Muscle layer of colon (tissue), 2 donors: Measurements from ENCODE around the gene RNFT2.
"Not testable (repeated sequence)": the region's sequence is repeated elsewhere in the genome, so short reads cannot be mapped to it uniquely, and the experiment has no call there.

Experiments
- H3K27ac ChIP-seq: one replicate; pipeline ENCODE4 v1.7.0; 2013; ENCODE audit warnings: low read depth, mild to moderate bottlenecking, low read length, moderate library complexity
- H3K27me3 ChIP-seq, 2 donors: one replicate each; pipeline ENCODE4 v1.7.0; 2013; ENCODE audit warnings: low read length in 2 of 2, mild to moderate bottlenecking in 2 of 2; ENCODE audit not compliant: insufficient read depth in 2 of 2, control insufficient read depth in 1 of 2
- H3K36me3 ChIP-seq: one replicate; pipeline ENCODE4 v1.7.0; 2013; ENCODE audit warnings: mild to moderate bottlenecking, low read length; ENCODE audit not compliant: insufficient read depth
- H3K4me1 ChIP-seq: one replicate; pipeline ENCODE4 v1.7.0; 2013; ENCODE audit warnings: mild to moderate bottlenecking, low read length; ENCODE audit not compliant: insufficient read depth
- H3K4me3 ChIP-seq, 2 donors: one replicate each; pipeline ENCODE4 v1.7.0; 2013; ENCODE audit warnings: low read length in 2 of 2, low read depth in 1 of 2, mild to moderate bottlenecking in 1 of 2, moderate library complexity in 1 of 2
- H3K9ac ChIP-seq: one replicate; pipeline ENCODE4 v1.7.0; 2013; ENCODE audit warnings: low read length
- H3K9me3 ChIP-seq: one replicate; pipeline ENCODE4 v1.7.0; 2013; ENCODE audit warnings: mild to moderate bottlenecking, low read length
- donor health status: abdominal sarcoma.
- donor health status: Adenocarcinoma of cecum.

Gene RNFT2

DNA sequence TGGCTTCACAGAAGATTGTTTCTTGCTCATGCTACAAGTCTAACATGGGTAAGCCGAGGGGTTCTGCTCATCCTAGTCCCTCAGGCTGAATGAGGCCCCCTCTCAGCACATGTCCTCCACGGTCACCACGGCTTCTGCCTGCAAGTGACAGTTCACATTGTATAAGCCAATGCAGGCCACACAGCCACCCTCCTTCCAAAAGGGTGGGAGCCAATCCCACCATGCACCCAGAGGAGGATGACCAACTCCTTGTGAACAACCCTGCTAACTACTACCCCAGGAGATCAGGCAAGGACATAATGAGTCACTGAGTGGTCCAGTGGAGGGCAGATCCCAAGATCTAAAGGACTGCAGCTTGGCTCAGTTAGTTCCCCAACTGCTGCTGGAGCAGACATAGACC, 6.3 kb upstream of the RNFT2 start:
- H3K27ac ChIP-seq, result no peak overlapping the region

DNA sequence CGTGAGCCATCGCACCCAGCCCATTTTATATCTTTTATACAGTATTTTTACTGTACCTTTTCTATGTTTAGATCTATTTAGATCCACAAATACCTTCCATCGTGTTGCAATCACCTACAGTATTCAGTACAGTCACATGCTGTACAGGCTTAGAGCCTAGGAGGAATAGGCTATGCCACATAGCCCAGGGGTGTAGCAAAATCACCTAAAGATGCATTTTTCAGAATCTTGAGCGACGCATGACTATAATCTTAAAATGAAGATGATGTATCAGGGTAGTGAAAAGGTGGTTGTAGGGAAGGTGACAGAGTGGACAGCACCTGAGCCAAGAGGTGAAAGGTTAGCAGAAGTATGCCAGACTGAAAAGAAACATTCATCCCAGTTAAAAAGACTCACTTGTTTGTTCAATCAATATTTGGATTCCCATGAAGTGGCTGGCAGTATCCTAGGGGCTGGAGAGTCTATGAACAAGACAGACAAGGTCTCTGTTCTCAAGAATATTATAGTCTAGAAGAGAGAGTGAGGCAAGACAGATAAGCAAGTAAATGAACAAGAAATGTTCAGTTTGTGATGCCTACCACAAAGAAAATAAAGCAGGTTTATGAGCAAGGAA, 3.9 kb upstream of the RNFT2 start:
- Histone ChIP-seq H3K27me3 (no peaks in the 10 kb centered on the region), H3K4me3 (no peak overlapping the region), H3K9ac (no peak overlapping the region), H3K36me3 (peaks cover 11% of the 10 kb centered on the region), H3K9me3 (no peaks in the 10 kb centered on the region), H3K4me1 (peaks cover 9% of the 10 kb centered on the region), H3K27ac (no peak overlapping the region)

More for the DNA sequence above, 6.3 kb upstream of the RNFT2 start:
- Histone ChIP-seq H3K9me3 (no peaks in the 10 kb centered on the region), H3K36me3 (peaks cover 11% of the 10 kb centered on the region), H3K9ac (no peak overlapping the region), H3K4me1 (peaks cover 3% of the 10 kb centered on the region), H3K4me3 (no peak overlapping the region), H3K27me3 (no peaks in the 10 kb centered on the region)

DNA sequence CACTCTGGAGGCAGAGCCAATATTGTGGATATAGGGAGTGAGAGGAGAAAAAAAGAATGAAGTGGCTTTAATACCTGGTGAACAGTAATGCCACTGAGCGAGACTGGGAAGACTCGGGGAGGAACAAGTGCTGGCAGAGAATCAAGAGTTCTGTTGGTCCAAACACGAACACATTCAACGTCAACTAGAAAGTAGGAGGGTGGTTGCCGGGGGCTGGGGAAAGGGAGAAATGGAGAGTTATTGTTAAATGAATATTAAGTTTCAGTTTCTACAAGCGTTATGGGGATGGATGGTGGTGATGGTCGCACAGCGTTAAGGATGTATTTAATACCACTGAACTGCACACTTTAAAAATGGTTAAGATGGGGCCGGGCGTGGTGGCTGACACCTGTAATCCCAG, 3.0 kb upstream of the RNFT2 start:
- H3K9me3 ChIP-seq, result no peaks in the 10 kb centered on the region
- H3K9ac ChIP-seq, result no peak overlapping the region
- no peak overlapping the region for H3K4me3 ChIP-seq
- H3K4me1 ChIP-seq, result peaks cover 9% of the 10 kb centered on the region
- no peak overlapping the region for H3K27ac ChIP-seq
- H3K27me3 ChIP-seq, result no peaks in the 10 kb centered on the region
- H3K36me3 ChIP-seq, result peaks cover 11% of the 10 kb centered on the region

DNA sequence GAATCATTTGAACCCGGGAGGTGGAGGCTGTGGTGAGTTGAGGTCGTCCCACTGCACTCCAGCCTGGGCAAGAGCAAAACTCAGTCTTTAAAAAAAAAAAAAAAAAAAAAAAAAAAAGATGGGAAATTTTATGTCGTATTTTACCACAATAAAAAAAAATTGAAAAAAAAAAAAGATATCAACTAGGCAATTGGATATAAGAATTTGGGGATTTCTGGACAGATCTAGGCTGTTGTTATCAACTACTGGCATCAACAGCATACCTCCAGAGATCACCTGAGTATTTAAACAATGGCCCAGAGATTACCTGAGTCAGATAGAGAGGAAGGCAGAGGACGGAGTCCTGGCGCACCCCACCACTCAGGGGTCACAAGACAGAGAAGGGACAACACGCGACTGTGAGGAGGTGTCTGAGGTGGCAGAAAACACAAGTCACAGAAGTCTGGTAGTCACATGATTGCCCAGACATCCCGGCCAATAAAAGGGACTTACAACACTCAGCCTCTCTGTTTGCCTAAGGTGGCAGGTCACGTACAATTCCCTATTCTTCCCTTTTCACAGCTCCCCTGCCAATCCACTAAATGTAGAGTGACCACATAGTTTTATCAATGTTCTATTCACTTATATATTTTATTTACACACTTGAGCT, 2.0 kb upstream of the RNFT2 start:
- Histone ChIP-seq H3K27ac (no peak overlapping the region), H3K9ac (no peak overlapping the region)

DNA sequence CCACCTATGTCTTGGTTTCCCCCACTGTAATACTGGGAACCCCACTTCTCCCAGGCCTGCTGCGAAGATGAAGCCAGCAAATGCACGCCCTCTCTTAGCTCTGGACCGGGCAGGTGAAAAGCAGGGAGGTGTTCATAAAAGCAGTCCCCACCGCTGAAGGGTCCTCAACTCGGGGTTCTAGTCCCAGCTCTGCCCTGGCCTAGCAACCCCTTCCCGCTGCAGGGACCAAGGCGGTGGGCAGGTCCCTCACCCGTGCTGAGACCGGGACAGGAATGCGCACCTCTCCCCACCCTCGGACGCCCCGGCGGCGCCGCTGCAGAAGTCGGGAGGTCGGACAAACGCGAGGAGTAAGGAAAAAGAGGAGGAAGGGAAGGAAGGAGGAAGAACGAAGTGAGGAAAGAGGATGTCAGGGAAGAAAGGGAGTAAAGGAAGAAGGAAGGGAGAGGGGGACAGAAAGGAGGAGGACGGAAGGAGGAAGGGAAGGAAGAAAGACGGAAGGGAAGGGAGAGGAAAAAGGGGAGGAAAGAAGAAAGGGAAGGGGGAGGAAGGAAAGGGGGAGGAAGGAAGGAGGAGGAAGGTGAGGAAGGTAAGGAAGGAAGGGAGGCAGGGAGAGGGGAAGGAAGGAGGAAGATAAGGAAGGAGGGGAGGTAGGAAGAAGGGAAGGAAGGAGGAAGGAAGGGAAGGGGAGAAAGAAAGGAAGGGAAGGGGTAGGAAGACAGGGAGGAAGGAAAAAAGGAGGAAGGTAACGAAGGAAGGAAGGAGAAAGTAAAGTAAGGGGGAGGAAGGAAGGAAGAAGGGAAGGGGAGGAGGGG, 947 bp upstream of the RNFT2 start:
- peaks cover 11% of the 10 kb centered on the region for H3K36me3 ChIP-seq
- H3K4me3 ChIP-seq, result peak overlapping the region; percentile 65 to 86
- peak overlapping the region; percentile 80 for H3K9ac ChIP-seq
- peaks cover 9% of the 10 kb centered on the region for H3K4me1 ChIP-seq
- peak overlapping the region; percentile 38 for H3K27ac ChIP-seq
- no peaks in the 10 kb centered on the region for H3K27me3 ChIP-seq
- no peaks in the 10 kb centered on the region for H3K9me3 ChIP-seq

More for the DNA sequence above, 2.0 kb upstream of the RNFT2 start:
- no peaks in the 10 kb centered on the region for H3K27me3 ChIP-seq
- peaks cover 9% of the 10 kb centered on the region for H3K4me1 ChIP-seq
- H3K9me3 ChIP-seq, result no peaks in the 10 kb centered on the region
- peaks cover 11% of the 10 kb centered on the region for H3K36me3 ChIP-seq
- H3K4me3 ChIP-seq, result no peak overlapping the region

DNA sequence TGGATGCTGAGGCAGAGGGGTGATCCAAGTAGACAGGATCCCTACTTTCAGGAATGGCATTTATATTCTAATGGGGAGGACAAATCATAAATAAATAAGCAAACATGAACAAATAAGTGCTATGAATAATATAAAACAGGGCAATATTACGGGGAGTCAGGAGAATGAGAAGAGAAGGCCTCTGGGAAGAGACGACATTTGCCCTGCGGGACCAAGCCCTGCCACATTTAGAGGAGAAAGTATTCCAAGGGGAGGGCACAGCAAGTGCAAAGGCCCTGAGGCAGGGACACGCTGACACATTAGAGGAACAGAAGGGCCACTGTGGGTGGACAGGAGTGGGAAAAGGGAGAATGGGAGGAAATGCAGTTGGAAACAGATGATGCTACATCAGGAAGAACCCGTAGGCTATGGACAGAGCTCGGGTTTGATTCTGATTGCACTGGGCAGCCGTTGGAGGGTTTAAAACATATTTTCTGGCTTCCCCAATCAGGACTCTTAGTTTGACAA, 1.3 kb downstream of the RNFT2 start:
- Histone ChIP-seq H3K9ac (no peak overlapping the region), H3K36me3 (peaks cover 7% of the 10 kb centered on the region), H3K9me3 (no peaks in the 10 kb centered on the region), H3K27ac (no peak overlapping the region), H3K4me1 (peaks cover 9% of the 10 kb centered on the region), H3K4me3 (no peak overlapping the region), H3K27me3 (no peaks in the 10 kb centered on the region)

DNA sequence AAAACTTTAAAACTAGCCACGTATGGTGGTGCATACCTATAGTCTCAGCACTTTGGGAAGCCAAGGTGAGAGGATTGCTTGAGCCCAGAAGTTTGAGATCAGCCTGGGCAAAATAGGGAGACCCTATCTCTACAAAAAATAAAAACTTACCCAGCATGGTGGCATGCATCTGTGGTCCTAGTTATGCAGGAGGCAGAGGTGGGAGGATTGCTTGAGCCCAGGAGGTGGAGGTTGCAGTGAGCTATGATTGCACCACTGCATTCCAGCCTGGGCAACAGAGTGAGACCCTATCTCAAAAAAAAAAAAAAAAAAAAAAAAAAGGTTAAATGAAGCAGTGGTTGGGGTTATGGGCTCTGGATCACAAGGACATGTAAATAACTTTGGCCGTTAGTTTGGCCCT, 4.7 kb downstream of the RNFT2 start:
- not testable (repeated sequence) for H3K4me3 ChIP-seq, H3K4me1 ChIP-seq, H3K9me3 ChIP-seq, H3K36me3 ChIP-seq, H3K27me3 ChIP-seq, H3K27ac ChIP-seq, H3K9ac ChIP-seq

DNA sequence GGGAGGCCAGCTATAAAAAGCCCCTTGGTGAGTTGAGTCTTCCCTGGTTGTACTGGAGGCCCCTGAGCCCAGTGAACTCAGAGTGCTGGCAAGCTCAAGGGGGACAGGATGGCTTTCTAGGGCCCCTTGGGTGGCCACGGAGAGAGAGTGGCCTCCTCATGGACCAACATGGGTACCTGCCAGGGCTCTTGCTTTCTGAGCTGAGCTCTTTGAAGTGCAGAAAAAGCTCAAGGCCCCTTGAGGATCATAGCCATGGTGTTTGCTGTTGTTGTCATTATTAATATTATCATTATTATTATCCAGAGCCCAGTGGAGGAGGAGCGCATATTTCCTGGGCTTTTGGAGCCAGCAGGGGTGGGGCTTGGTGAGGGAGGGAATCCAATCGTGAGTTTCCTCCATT, 6.7 kb downstream of the RNFT2 start:
- Histone ChIP-seq H3K9ac (no peak overlapping the region), H3K27ac (no peak overlapping the region), H3K36me3 (no peaks in the 10 kb centered on the region), H3K27me3 (no peaks in the 10 kb centered on the region), H3K4me1 (no peaks in the 10 kb centered on the region), H3K4me3 (no peak overlapping the region), H3K9me3 (no peaks in the 10 kb centered on the region)

DNA sequence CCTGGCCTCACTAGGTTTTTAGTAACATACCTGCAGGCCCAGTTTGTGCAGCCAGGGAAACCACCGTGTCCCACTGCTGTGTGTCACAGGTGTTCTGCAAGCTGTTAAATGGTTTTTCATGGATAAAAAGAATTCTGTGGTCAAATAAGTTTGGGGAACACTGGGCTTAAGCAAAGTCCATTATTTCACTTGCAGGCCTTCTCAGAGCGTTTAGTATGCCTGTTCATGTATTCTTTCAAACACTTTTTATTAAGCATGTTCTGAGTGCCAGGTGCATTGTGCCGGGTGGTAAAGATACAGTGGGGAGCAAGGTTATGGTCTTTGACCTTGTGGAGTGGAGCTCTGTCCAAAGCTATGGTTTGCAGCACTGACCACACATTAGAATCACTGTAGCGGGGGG, 7.4 kb downstream of the RNFT2 start:
- H3K9ac ChIP-seq, result no peak overlapping the region
- no peaks in the 10 kb centered on the region for H3K36me3 ChIP-seq
- no peaks in the 10 kb centered on the region for H3K4me1 ChIP-seq
- no peak overlapping the region for H3K4me3 ChIP-seq
- H3K27me3 ChIP-seq, result no peaks in the 10 kb centered on the region
- H3K27ac ChIP-seq, result no peak overlapping the region
- H3K9me3 ChIP-seq, result no peaks in the 10 kb centered on the region

DNA sequence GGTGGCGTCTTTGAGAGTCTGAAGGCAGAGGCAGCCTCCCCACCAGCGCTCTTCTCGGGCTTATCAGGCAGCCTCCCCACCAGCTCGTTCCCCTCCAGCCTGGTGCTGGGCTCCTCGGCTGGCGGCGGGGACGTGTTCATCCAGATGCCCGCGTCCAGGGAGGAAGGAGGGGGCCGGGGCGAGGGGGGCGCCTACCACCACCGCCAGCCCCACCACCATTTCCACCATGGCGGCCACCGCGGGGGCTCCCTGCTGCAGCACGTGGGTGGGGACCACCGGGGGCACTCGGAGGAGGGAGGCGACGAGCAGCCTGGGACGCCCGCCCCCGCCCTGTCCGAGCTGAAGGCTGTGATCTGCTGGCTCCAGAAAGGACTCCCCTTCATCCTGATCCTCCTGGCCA, 11.8 kb downstream of the RNFT2 start:
- Histone ChIP-seq H3K27me3 (no peaks in the 10 kb centered on the region), H3K4me3 (no peak overlapping the region), H3K9ac (no peak overlapping the region), H3K4me1 (no peaks in the 10 kb centered on the region), H3K9me3 (no peaks in the 10 kb centered on the region), H3K36me3 (no peaks in the 10 kb centered on the region), H3K27ac (no peak overlapping the region)

DNA sequence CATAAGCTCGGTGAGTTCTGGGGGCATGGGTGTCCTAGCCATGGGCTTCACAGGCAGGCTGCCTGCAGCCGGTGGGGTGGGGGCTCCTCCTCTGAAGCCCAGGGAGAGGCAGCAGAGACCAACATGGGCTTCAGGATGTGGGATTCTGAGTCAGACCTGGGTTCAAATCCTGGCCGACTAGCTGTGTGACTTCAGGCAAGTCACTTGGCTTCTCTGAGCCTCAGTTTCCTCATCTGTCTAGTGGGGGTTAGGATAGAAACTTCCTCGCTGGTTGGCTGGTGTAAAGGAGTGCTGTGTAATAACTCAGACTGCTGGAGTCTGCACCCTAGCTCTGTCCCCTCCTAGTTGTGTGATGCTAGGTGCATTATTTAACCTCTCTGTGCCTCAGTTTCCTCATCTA, 12.2 kb downstream of the RNFT2 start:
- H3K27me3 ChIP-seq, result no peaks in the 10 kb centered on the region
- no peak overlapping the region for H3K27ac ChIP-seq
- no peak overlapping the region for H3K4me3 ChIP-seq
- no peaks in the 10 kb centered on the region for H3K4me1 ChIP-seq
- no peaks in the 10 kb centered on the region for H3K9me3 ChIP-seq
- H3K36me3 ChIP-seq, result no peaks in the 10 kb centered on the region
- H3K9ac ChIP-seq, result no peak overlapping the region
